ENCODE measurements around the gene ZNF414.

DNA sequence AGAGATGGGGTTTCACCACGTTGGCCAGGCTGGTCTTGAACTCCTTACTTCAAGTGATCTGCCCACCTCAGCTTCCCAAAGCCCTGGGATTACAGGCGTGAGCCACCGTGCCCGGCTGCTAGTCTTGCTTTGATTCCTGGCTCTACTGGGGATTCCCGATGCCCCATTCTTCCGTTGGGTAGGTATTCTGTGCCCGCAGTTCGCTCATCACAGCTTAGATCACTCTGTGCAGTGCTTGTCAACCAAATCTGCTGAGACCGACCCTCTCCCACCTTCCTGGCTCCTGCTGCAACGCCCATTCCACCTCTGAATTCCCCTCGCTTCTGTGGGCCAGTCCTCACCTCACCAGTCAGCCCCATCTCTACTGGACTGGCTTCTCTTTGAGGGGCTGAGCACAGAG is 4.6 kb upstream of the ZNF414 start:
- TF ChIP-seq CTCF (IDR thresholded peaks at IDR 0.05), result no peak
- no peak for TF ChIP-seq POLR2AphosphoS5 (IDR thresholded peaks at IDR 0.05; ENCODE audit: insufficient read depth in 1 of 2, low read depth in 1 of 2)
